ENCODE data around the gene KCP. TPM values are rescaled to one million over a fixed set of nuclear protein-coding genes. Genes with fewer than 3 reads are reported as not detected.

The KCP gene
- total RNA-seq, 1 donor from 2014 or later, result 23.7 TPM

DNA sequence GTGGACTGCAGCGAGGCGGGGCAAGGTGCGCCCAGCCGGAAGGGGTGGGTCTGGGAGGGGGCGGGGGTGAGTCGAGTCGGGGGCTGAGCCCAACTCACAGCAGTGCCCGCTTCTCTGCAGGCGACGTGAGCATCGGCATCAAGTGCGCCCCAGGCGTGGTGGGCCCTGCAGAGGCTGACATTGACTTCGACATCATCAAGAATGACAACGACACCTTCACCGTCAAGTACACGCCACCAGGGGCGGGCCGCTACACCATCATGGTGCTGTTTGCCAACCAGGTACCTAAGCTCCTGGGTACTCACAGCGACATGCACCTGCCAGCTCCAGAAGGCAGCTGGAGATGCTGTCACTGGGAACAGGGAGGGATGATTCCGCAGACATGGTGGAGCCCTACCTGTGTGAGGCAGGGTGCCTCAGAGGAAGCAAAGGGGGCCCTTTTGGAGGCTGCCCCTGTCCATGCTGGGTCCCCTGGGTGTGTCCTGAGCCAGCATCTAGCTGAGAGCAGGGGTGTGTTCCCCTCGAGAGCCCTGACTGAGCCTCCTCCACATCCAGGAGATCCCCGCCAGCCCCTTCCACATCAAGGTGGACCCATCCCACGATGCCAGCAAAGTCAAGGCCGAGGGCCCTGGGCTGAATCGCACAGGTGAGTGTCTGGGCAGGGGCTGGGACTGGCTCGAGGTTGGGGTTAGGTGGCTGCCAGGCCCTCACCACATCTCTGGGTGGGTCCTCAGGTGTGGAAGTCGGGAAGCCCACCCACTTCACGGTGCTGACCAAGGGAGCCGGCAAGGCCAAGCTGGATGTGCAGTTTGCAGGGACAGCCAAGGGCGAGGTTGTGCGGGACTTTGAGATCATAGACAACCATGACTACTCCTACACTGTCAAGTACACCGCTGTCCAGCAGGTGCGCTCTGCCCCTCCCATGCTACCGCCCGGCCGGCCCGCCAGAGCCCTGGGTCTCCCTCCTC is 67.6 kb downstream of the KCP start:
- Mint-ChIP-seq H3K27me3 (ENCODE audit: low read depth) (no peaks in the 10 kb centered on the region), H3K4me1 (no peaks in the 10 kb centered on the region), H3K4me3 (no peak overlapping the region), H3K9me3 (no peaks in the 10 kb centered on the region), H3K27ac (no peak overlapping the region), H3K36me3 (peaks cover 27% of the 10 kb centered on the region)
- no peak for TF ChIP-seq CTCF (IDR thresholded peaks at IDR 0.05; ENCODE audit: unreplicated experiment)
- DNase-seq (ENCODE audit: low spot score in 2 of 2, unreplicated experiment in 2 of 2), result no peak

DNA sequence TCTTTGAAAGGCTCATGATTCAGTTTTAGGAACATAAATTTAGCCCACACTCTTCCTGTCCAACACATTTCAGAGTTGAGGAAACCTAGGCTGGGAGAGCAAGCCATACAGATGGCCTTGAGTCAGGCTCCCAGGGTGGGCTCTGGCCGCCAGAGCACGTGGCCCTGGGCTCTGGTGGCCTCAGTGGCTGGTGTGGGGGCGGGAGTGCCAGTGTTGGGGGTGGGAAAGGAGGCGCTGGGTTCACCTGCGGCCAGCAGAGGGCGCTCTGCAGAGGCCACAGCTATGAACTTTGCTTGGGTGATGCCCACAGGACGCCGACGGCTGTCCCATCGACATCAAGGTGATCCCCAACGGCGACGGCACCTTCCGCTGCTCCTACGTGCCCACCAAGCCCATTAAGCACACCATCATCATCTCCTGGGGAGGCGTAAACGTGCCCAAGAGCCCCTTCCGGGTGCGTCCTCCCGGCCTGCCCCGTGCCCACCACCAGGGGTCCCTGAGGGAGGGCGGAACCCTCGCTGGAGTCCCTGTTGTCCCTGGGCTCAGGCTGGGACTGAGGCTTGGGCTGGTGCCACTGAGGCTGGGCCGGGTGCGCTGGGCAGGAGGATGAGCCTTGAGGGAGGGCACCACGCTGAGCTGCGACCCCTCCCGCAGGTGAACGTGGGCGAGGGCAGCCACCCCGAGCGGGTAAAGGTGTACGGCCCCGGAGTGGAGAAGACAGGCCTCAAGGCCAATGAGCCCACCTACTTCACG is 68.4 kb downstream of the KCP start:
- no peak for DNase-seq (ENCODE audit: low spot score in 2 of 2, unreplicated experiment in 2 of 2)
- peak; percentile 77 for TF ChIP-seq CTCF (IDR thresholded peaks at IDR 0.05; ENCODE audit: unreplicated experiment)
- Mint-ChIP-seq H3K4me1 (no peaks in the 10 kb centered on the region), H3K36me3 (peaks cover 26% of the 10 kb centered on the region), H3K9me3 (no peaks in the 10 kb centered on the region), H3K4me3 (no peak overlapping the region), H3K27me3 (ENCODE audit: low read depth) (no peaks in the 10 kb centered on the region), H3K27ac (no peak overlapping the region)

- no peak for DNase-seq (ENCODE audit: low spot score in 2 of 2, unreplicated experiment in 2 of 2)
- no peak overlapping the region for H3K27ac Mint-ChIP-seq
- TF ChIP-seq CTCF (IDR thresholded peaks at IDR 0.05; ENCODE audit: unreplicated experiment), result no peak
- no peaks in the 10 kb centered on the region for H3K27me3 Mint-ChIP-seq (ENCODE audit: low read depth)
- no peaks in the 10 kb centered on the region for H3K4me1 Mint-ChIP-seq
- no peaks in the 10 kb centered on the region for H3K9me3 Mint-ChIP-seq
- H3K4me3 Mint-ChIP-seq, result no peak overlapping the region
- H3K36me3 Mint-ChIP-seq, result peaks cover 24% of the 10 kb centered on the region
Observed at GRCh38 chr7:128841171-128841690, 69.3 kb downstream of the KCP start.

DNA sequence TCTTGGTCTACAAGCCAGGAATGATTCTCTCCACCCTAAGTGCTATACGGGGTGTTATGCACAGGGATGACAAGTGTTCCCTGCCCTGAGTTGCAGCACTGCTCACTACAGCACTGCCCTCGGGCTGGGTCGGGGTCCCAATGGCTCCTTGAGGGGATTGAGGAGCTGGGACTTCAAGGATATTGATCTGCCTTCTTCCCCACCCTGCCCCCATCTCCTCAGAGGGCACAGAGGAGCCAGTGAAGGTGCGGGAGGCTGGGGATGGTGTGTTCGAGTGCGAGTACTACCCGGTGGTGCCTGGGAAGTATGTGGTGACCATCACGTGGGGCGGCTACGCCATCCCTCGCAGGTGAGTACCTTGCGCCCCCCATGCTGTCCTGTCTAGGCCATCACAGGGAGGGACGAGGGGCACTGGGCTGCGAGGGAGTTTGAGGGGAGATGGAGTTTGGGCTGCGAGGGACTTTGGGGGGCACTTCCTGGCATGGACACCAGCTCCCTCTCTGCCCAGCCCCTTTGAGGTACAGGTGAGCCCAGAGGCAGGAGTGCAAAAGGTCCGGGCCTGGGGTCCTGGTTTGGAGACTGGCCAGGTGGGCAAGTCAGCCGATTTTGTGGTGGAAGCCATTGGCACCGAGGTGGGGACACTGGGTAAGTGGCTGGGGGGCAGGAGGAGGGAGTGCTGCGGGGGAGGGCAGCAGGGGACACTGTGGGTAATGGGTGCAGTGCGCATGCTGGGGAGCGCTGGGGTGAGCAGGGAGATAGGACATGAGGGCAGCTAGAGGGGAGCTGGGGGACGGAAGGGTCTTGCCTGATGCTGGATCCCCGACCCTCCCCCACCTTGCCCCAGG is 70.0 kb downstream of the KCP start:
- Mint-ChIP-seq H3K4me1 (no peaks in the 10 kb centered on the region), H3K9me3 (no peaks in the 10 kb centered on the region), H3K4me3 (no peak overlapping the region), H3K27me3 (ENCODE audit: low read depth) (no peaks in the 10 kb centered on the region), H3K36me3 (peaks cover 24% of the 10 kb centered on the region), H3K27ac (no peak overlapping the region)
- no peak for TF ChIP-seq CTCF (IDR thresholded peaks at IDR 0.05; ENCODE audit: unreplicated experiment)
- DNase-seq (ENCODE audit: low spot score in 2 of 2, unreplicated experiment in 2 of 2), result no peak

GRCh38 chr7:128839751-128840177 is 70.7 kb downstream of the KCP start:
- Mint-ChIP-seq H3K36me3 (peaks cover 23% of the 10 kb centered on the region), H3K27ac (no peak overlapping the region)
- no peak for DNase-seq (ENCODE audit: low spot score in 2 of 2, unreplicated experiment in 2 of 2)

More at GRCh38 chr7:128839751-128840177, 70.7 kb downstream of the KCP start:
- Mint-ChIP-seq H3K4me3 (no peak overlapping the region), H3K27me3 (ENCODE audit: low read depth) (no peaks in the 10 kb centered on the region), H3K4me1 (peaks cover 2% of the 10 kb centered on the region), H3K9me3 (no peaks in the 10 kb centered on the region)
- no peak for TF ChIP-seq CTCF (IDR thresholded peaks at IDR 0.05; ENCODE audit: unreplicated experiment)

Data from mesothelial cell of epicardium (in vitro differentiated cells).